GM13976 (cell line): Measurements from ENCODE around the gene XRCC4.

Experiments
- DNase-seq: peaks from one replicate; pipeline ENCODE4 v3.0.0; 2012; ENCODE audit warnings: low spot score
- CTCF ChIP-seq: IDR thresholded peaks from 2 replicates; pipeline ENCODE4 v1.5.1; 2012; ENCODE audit warnings: borderline replicate concordance, mild to moderate bottlenecking; ENCODE audit not compliant: insufficient read depth; ENCODE audit errors: extremely low read depth, missing control alignments, control extremely low read depth
- in situ Hi-C: fragments of 300-500 bp; cut with MboI; formaldehyde crosslinking; loops from one replicate; pipeline ENCODE4 v1.12.0; 2022; ENCODE audit warnings: low sequenced_read_pairs, mixed read lengths, inconsistent platforms; ENCODE audit not compliant: unreplicated experiment

Gene XRCC4

GRCh38 chr5:83107692-83108420, 30.5 kb downstream of the XRCC4 start:
- DNase-seq, result no peak
- no peak for TF ChIP-seq CTCF
- in situ Hi-C loops, result no loop called here

DNA sequence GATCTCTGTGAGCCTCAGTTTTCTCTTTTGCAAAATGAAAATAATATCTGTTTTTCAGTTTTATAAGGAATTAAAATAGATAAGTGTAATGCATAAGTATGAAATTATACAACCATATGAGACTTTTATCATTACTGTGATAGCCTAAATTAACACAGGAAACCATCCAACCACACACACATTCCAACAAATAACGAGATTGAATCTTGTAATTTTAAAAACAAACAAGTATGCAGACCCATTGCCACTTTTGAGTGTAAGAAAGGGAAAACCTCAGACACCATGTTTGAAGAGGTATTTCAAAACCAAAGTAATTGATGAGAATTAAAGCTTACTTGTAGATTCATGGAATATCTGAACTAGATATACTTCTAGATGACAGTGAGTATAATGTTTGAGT, 32.0 kb downstream of the XRCC4 start:
- in situ Hi-C loops, result no loop called here
- DNase-seq, result no peak
- no peak for TF ChIP-seq CTCF

- in situ Hi-C loops, result no loop called here
- DNase-seq, result no peak
- TF ChIP-seq CTCF, result no peak
Observed at GRCh38 chr5:83115816-83116215, 38.5 kb downstream of the XRCC4 start.

DNA sequence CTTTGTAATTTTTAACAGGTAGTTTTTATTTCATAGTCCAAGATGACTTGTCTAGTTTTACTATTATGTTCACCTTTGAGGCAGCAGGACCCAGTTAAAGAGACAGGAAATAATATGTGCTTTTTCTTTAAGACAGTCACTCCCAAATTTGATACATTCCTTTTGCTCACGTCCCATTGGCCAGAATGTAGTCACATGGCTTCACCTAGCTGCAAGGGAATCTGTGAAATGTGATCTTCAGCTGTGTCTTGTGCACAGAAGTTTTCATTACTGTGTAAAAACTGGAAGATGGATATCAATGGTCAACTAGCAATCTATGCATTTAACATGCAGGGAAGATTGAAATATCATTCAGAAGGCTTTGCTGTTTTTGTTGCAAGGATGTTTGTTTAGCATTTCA, 41.1 kb downstream of the XRCC4 start:
- no peak for TF ChIP-seq CTCF
- in situ Hi-C loops, result no loop called here
- no peak for DNase-seq

DNA sequence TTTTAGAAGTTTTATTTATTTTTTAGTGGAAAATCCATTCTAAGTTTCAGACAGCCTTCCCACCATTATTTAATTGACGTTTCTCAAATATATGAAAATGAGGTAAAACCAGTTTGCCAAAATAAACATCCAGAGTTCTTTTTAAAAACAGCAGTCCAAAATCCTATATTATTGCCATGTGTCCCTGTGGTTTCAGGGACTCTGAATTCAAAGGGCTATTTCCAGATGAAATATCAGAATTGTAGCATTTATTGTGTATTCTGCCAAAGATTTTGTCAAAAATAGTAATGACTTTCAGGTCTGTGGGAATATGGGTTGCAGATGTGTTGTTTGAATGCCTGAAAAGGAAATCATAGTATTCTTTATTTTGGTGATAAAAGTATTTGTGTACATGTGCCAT, 41.6 kb downstream of the XRCC4 start:
- TF ChIP-seq CTCF, result no peak
- in situ Hi-C loops, result no loop called here
- DNase-seq, result no peak

- DNase-seq, result no peak
- in situ Hi-C loops, result no loop called here
- TF ChIP-seq CTCF, result no peak
Observed at GRCh38 chr5:83124593-83124992, 47.2 kb downstream of the XRCC4 start.
